Stimulated activated CD4-positive, alpha-beta T cell treated with anti-CD3 and anti-CD28 coated beads, Interleukin-1b, Interleukin-23, amount 100 ng/mL, for 4 hours (primary cell): ENCODE results near the gene ISCU.
A peak's percentile ranks its signal among the peaks of the same experiment; 100 is the strongest.

Source experiments
- DNase-seq, 2 donors: peaks; one replicate each; pipeline ENCODE4 v3.0.0-alpha.2; 2020; ENCODE audit warnings: low read depth in 2 of 2

ISCU gene

GRCh38 chr12:108603743-108604142, 41.3 kb downstream of the ISCU start:
- DNase-seq, result no peak

- no peak for DNase-seq
Measured at GRCh38 chr12:108604208-108604941, 42.0 kb downstream of the ISCU start.

GRCh38 chr12:108605000-108605689, 42.7 kb downstream of the ISCU start:
- DNase-seq, result no peak

- no peak for DNase-seq
Measured at GRCh38 chr12:108605690-108606406, 43.5 kb downstream of the ISCU start.

GRCh38 chr12:108606492-108606891, 44.1 kb downstream of the ISCU start:
- no peak for DNase-seq

GRCh38 chr12:108607981-108608600, 45.7 kb downstream of the ISCU start:
- no peak for DNase-seq

GRCh38 chr12:108608616-108609015, 46.2 kb downstream of the ISCU start:
- no peak for DNase-seq

GRCh38 chr12:108609537-108610335, 47.3 kb downstream of the ISCU start:
- no peak for DNase-seq

- no peak for DNase-seq
Measured at GRCh38 chr12:108610336-108610815, 48.0 kb downstream of the ISCU start.

GRCh38 chr12:108610856-108611605, 48.6 kb downstream of the ISCU start:
- no peak for DNase-seq

- no peak for DNase-seq
Measured at GRCh38 chr12:108611884-108612415, 49.6 kb downstream of the ISCU start.

GRCh38 chr12:108612788-108613282, 50.4 kb downstream of the ISCU start:
- no peak for DNase-seq

- no peak for DNase-seq
Measured at GRCh38 chr12:108613548-108613947, 51.2 kb downstream of the ISCU start.

GRCh38 chr12:108614041-108614440, 51.6 kb downstream of the ISCU start:
- no peak for DNase-seq

GRCh38 chr12:108614639-108615038, 52.2 kb downstream of the ISCU start:
- no peak for DNase-seq

GRCh38 chr12:108615918-108616317, 53.5 kb downstream of the ISCU start:
- no peak for DNase-seq

GRCh38 chr12:108616359-108616758, 54.0 kb downstream of the ISCU start:
- no peak for DNase-seq

GRCh38 chr12:108616941-108617858, 54.8 kb downstream of the ISCU start:
- peak; percentile 54 to 60 for DNase-seq
